ENCODE data around the gene SORCS2. TPM values are rescaled to one million over a fixed set of nuclear protein-coding genes. Genes with fewer than 3 reads are reported as not detected.

The SORCS2 gene
- total RNA-seq, 4 donors from 2014 or later: 0.07 to 1.2 (median 0.11) TPM

- no peaks in the 10 kb centered on the region for H3K36me3 ChIP-seq
- no peak for DNase-seq
- intact Hi-C loops (cut with DNase I; ENCODE audit: low total_unique reads) (no loop called here), in situ Hi-C loops (cut with MboI; ENCODE audit: low sequenced_read_pairs in 4 of 4) (no loop called here)
- TF ChIP-seq POLR2A (IDR thresholded peaks at IDR 0.05) (no peak), CTCF (IDR thresholded peaks at IDR 0.05 in 4 of 5, conservative IDR thresholded peaks at IDR 0.05 in 1 of 5) (no peak)
- H3K27ac ChIP-seq: no peak overlapping the region
- H3K27me3 ChIP-seq: peaks cover 0 to 3% (median 0%) of the 10 kb centered on the region in 3 donors
- no peaks in the 10 kb centered on the region for H3K9me3 ChIP-seq
- no peaks in the 10 kb centered on the region for H3K4me1 ChIP-seq
- ATAC-seq: no peak
- H3K4me3 ChIP-seq: no peak overlapping the region
These were observed 339.3 kb downstream of the SORCS2 start for GRCh38 chr4:7531640-7531994.

DNA sequence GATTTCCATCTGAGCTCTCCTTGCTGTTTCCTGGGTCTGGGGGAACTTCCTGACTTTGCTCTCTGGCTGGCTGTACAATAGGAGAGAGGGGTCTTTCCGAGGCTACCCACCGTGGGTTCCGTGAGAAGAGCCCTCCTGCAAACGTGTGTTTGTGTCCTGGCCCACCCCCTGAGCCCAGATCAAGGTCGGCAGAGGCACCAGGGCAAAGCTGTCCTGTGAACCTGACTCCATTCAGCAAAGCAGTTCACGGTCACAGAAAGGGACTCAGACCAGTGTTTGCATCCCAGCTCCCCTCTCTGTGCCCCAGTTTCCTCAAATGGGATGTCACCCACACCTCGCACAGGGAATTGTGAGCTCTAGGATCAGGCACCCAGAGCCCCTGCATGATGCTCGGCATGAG, 339.7 kb downstream of the SORCS2 start:
- ATAC-seq (no peak), DNase-seq (no peak)
- no peaks in the 10 kb centered on the region for H3K36me3 ChIP-seq
- peaks cover 0 to under 1% (median 0%) of the 10 kb centered on the region in 3 donors for H3K27me3 ChIP-seq
- no peak overlapping the region for H3K4me3 ChIP-seq
- H3K4me1 ChIP-seq: no peaks in the 10 kb centered on the region
- in situ Hi-C loops (cut with MboI; ENCODE audit: low sequenced_read_pairs in 4 of 4): no loop called here
- intact Hi-C loops (cut with DNase I; ENCODE audit: low total_unique reads): no loop called here
- TF ChIP-seq CTCF (IDR thresholded peaks at IDR 0.05 in 4 of 5, conservative IDR thresholded peaks at IDR 0.05 in 1 of 5): no peak
- no peak for TF ChIP-seq POLR2A (IDR thresholded peaks at IDR 0.05)
- no peak overlapping the region for H3K27ac ChIP-seq
- no peaks in the 10 kb centered on the region for H3K9me3 ChIP-seq

- in situ Hi-C loops (cut with MboI; ENCODE audit: low sequenced_read_pairs in 4 of 4): no loop called here
- Histone ChIP-seq H3K4me1 (no peaks in the 10 kb centered on the region), H3K9me3 (no peaks in the 10 kb centered on the region), H3K4me3 (no peak overlapping the region), H3K27me3 (no peaks in the 10 kb centered on the region), H3K27ac (no peak overlapping the region), H3K36me3 (no peaks in the 10 kb centered on the region)
- TF ChIP-seq CTCF (IDR thresholded peaks at IDR 0.05 in 4 of 5, conservative IDR thresholded peaks at IDR 0.05 in 1 of 5) (no peak), POLR2A (IDR thresholded peaks at IDR 0.05) (no peak)
- no peak for DNase-seq
- intact Hi-C loops (cut with DNase I; ENCODE audit: low total_unique reads): no loop called here
- ATAC-seq: no peak
These were observed 340.9 kb downstream of the SORCS2 start for GRCh38 chr4:7533267-7533666.

DNA sequence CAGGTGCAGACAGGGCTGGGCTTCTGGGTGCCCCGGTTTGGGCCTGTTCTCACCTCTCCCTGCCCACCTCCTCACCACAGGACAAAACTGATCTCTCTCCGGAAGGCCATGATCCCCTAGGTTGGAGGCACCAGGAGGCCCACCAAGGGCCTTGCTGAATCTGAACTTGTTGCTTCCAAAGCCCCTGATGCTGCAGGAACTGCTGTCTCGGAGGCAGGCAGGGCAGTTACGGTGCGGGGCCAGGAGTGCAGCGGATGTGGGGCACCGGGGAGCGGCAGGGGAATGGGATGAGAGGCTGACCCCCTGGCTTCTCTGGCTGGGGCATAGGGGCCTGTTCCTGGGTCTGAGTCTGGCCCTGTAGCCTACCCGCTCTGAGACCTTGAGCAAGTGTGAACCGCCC, 342.8 kb downstream of the SORCS2 start:
- H3K9me3 ChIP-seq: no peaks in the 10 kb centered on the region
- in situ Hi-C loops (cut with MboI; ENCODE audit: low sequenced_read_pairs in 4 of 4): no loop called here
- TF ChIP-seq CTCF (IDR thresholded peaks at IDR 0.05 in 4 of 5, conservative IDR thresholded peaks at IDR 0.05 in 1 of 5) (no peak), POLR2A (IDR thresholded peaks at IDR 0.05) (no peak)
- H3K36me3 ChIP-seq: no peaks in the 10 kb centered on the region
- H3K4me3 ChIP-seq: no peak overlapping the region
- DNase-seq (no peak), ATAC-seq (no peak)
- no peaks in the 10 kb centered on the region for H3K27me3 ChIP-seq
- H3K27ac ChIP-seq: no peak overlapping the region
- no peaks in the 10 kb centered on the region for H3K4me1 ChIP-seq
- intact Hi-C loops (cut with DNase I; ENCODE audit: low total_unique reads): no loop called here

GRCh38 chr4:7535619-7536018, 343.3 kb downstream of the SORCS2 start:
- Histone ChIP-seq H3K27ac (no peak overlapping the region), H3K9me3 (no peaks in the 10 kb centered on the region), H3K4me3 (no peak overlapping the region), H3K4me1 (no peaks in the 10 kb centered on the region), H3K27me3 (no peaks in the 10 kb centered on the region), H3K36me3 (no peaks in the 10 kb centered on the region)
- ATAC-seq (no peak), DNase-seq (no peak)
- in situ Hi-C loops (cut with MboI; ENCODE audit: low sequenced_read_pairs in 4 of 4): no loop called here
- intact Hi-C loops (cut with DNase I; ENCODE audit: low total_unique reads): no loop called here
- TF ChIP-seq CTCF (IDR thresholded peaks at IDR 0.05 in 4 of 5, conservative IDR thresholded peaks at IDR 0.05 in 1 of 5): no peak
- no peak for TF ChIP-seq POLR2A (IDR thresholded peaks at IDR 0.05)

All from gastrocnemius medialis (tissue), 4 donors.